ENCODE results near the gene CENPP.

DNA sequence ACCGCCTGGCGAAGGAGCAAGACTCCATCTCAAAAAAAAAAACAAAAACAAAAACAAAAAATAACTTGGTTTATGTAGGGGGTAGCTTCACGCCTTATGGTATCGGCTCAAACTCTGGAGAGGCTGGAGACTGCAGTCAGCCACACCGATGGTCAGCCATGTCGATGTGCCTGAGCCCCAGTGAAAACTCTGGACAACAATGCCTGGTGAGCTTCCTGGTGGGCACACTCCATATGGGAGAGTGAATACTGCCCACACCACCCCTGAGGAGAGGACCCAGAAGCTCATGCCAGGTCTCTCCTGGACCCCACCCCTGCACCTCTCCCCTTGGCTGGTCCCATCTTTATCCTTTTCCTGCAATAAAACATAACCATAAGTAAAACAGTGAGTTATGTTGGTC, 324.5 kb downstream of the CENPP start:
- TF ChIP-seq, protein P1, sequence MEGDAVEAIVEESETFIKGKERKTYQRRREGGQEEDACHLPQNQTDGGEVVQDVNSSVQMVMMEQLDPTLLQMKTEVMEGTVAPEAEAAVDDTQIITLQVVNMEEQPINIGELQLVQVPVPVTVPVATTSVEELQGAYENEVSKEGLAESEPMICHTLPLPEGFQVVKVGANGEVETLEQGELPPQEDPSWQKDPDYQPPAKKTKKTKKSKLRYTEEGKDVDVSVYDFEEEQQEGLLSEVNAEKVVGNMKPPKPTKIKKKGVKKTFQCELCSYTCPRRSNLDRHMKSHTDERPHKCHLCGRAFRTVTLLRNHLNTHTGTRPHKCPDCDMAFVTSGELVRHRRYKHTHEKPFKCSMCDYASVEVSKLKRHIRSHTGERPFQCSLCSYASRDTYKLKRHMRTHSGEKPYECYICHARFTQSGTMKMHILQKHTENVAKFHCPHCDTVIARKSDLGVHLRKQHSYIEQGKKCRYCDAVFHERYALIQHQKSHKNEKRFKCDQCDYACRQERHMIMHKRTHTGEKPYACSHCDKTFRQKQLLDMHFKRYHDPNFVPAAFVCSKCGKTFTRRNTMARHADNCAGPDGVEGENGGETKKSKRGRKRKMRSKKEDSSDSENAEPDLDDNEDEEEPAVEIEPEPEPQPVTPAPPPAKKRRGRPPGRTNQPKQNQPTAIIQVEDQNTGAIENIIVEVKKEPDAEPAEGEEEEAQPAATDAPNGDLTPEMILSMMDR (IDR thresholded peaks at IDR 0.05), result no peak
- TF ChIP-seq POLR2A (IDR thresholded peaks at IDR 0.05), result no peak
